ENCODE measurements around the gene RAPGEFL1.
"Not testable (repeated sequence)": the region's sequence is repeated elsewhere in the genome, so short reads cannot be mapped to it uniquely, and the experiment has no call there.

The RAPGEFL1 gene, protein sequence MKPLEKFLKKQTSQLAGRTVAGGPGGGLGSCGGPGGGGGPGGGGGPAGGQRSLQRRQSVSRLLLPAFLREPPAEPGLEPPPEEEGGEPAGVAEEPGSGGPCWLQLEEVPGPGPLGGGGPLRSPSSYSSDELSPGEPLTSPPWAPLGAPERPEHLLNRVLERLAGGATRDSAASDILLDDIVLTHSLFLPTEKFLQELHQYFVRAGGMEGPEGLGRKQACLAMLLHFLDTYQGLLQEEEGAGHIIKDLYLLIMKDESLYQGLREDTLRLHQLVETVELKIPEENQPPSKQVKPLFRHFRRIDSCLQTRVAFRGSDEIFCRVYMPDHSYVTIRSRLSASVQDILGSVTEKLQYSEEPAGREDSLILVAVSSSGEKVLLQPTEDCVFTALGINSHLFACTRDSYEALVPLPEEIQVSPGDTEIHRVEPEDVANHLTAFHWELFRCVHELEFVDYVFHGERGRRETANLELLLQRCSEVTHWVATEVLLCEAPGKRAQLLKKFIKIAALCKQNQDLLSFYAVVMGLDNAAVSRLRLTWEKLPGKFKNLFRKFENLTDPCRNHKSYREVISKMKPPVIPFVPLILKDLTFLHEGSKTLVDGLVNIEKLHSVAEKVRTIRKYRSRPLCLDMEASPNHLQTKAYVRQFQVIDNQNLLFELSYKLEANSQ

DNA sequence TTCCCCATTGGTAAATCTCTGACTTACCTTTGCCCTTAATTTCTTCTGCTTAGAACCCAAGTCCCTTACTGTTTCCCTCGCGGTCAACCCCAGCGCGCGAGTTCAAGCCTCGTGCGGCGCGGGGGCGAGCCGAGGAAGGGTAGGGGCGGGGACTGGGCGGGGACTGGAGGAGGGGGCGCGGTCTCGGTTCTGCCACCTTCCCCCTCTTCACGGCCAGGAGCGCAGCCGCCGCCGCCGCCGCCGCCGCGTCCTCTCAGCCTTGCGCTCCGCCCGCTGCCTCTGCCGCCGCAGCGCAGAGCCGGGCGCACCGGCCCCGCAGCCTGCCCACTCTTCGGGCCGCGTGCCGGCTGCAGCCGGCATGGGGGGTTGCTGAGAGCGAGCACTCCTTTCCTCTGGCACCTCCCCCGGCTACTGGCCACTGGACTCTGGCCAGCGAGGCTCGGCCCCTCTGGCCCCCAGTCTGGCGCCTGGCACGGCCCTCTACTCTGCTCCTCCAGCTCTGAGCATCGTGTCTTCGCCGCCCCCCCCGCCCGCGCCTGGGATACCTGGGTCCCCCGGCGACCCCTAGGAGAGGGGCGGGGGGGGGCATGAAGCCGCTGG is at the start of gene RAPGEFL1:
Gene RAPGEFL1 (plus strand): TSS at position 196 of the 600 bp plus-strand sequence. CDS start 392 bp downstream, at position 588.
- H3K4me1 Mint-ChIP-seq, result peaks cover 19 to 34% of the 10 kb centered on the region in 2 donors
- peaks cover 33 to 44% of the 10 kb centered on the region in 2 donors for H3K36me3 Mint-ChIP-seq
- DNase-seq (peak; percentile 47), ATAC-seq (replicated peaks) (peak; percentile 87 to 94)
- peak within 1 kb of the TSS; percentile 45 to 76 for H3K4me3 Mint-ChIP-seq
- H3K9me3 Mint-ChIP-seq, result no peaks in the 10 kb centered on the region
- H3K27ac Mint-ChIP-seq, result peak within 1 kb of the TSS; percentile 42
- H3K27me3 Mint-ChIP-seq, result peaks cover 4 to 5% of the 10 kb centered on the region in 2 donors

DNA sequence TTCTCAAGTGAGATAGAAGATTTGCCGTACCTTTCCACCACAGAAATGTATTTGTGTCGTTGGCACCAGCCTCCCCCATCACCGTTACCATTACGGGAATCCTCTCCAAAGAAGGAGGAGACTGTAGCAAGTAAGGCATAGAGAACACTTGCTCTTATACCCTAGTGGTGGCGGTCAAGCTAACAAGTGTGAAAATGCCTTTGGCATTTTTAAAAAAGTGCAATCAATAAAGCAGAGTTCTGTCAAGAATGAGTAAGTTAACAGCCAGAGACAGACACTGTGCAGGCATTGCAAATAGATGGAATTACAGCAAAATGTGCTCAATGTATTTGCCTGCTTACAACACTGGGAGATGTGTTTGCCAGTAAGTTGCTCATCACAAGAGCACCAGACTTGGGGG is 47.8 kb upstream of the RAPGEFL1 start:
- Mint-ChIP-seq H3K27me3 (no peaks in the 10 kb centered on the region), H3K27ac (no peak overlapping the region)

DNA sequence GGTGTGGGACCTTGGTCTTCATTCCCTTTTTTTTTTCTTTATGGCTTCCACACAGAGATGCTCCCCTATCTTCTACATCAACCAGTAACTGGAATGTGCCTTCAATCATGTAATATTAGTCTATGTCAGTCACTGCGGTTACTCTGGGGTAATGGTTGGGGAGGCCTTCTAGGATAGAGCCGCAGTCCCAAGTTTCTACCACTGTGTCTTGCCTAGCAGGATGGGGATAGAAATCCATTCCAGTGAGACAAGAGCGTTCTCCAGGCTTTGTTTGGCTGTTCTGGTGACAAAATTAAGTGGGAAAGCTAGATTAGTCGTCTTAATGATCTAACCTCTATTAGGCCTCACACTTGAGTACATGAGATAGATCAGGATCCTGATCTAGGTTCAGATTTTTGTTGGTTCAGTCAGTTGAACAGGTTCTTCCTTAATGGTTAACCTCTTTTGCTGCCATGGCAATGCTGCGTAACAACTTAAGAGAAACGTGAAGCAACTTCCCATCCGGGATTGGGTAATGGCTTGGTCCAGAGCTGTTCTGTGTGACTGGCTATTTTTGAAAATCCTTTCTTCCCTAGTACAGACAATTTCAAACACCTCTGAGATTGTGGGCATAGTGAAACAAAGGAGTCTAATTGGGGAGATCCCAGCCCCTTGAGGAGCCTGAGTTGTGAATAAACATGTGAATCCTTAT is 46.8 kb upstream of the RAPGEFL1 start:
- DNase-seq, result no peak
- no peaks in the 10 kb centered on the region for H3K27me3 Mint-ChIP-seq
- H3K27ac Mint-ChIP-seq, result no peak overlapping the region
- no peak for ATAC-seq (replicated peaks)
- H3K9me3 Mint-ChIP-seq, result no peaks in the 10 kb centered on the region
- H3K36me3 Mint-ChIP-seq, result peaks cover 60 to 70% of the 10 kb centered on the region in 2 donors
- H3K4me3 Mint-ChIP-seq, result no peak overlapping the region
- H3K4me1 Mint-ChIP-seq, result peaks cover 6 to 13% of the 10 kb centered on the region in 2 donors

More for the DNA sequence above, 47.8 kb upstream of the RAPGEFL1 start:
- Mint-ChIP-seq H3K9me3 (no peaks in the 10 kb centered on the region), H3K4me1 (peaks cover 8 to 19% of the 10 kb centered on the region in 2 donors), H3K4me3 (no peak overlapping the region), H3K36me3 (peaks cover 54 to 65% of the 10 kb centered on the region in 2 donors)
- ATAC-seq (replicated peaks) (no peak), DNase-seq (no peak)

DNA sequence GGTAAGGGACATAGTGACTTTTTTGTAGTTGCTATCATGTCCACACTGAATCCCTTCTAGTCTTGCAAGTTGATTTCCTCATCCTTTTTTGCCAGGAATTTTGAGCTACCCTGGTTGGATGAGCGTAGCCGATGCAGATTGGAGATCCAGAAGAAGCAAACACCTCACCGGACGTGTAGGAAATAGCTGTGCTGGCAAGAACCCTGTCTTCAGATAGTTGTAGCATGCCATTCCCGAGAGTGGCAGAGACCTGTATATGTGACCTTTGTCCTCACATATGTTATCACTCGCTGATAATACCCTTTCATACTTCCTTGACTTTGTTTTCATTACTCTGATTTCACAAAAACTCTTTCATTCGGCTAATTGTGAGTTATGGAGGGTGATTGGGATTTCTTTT is 43.1 kb upstream of the RAPGEFL1 start:
- Mint-ChIP-seq H3K36me3 (peaks cover 48 to 72% of the 10 kb centered on the region in 2 donors), H3K27me3 (no peaks in the 10 kb centered on the region), H3K9me3 (no peaks in the 10 kb centered on the region), H3K27ac (peak overlapping the region; percentile 25), H3K4me1 (peaks cover under 1 to 3% of the 10 kb centered on the region in 2 donors), H3K4me3 (no peak overlapping the region)
- DNase-seq, result no peak
- ATAC-seq (replicated peaks), result no peak

DNA sequence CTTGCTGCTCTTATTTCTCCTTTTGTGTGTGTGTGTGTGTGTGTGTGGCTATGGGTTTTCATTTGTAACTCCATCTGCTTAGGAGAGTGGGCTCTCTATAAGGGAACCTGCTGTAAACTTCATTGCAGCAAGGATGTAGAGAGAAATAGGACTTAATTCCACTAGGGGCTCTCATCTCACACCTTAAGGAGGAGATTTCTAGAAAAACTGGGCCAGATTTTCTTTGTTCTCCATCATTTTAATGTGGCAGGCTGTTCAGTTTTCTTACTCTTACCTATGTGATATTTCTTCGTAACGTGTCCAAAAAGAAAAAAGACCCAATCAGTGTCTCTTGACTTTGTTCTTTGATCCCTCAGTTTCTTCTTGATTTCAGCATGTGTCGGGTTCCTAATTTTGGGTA is 41.5 kb upstream of the RAPGEFL1 start:
- DNase-seq (no peak), ATAC-seq (replicated peaks) (no peak)
- H3K4me3 Mint-ChIP-seq, result no peak overlapping the region
- no peaks in the 10 kb centered on the region for H3K27me3 Mint-ChIP-seq
- peak overlapping the region; percentile 72 for H3K27ac Mint-ChIP-seq
- peaks cover 36 to 64% of the 10 kb centered on the region in 2 donors for H3K36me3 Mint-ChIP-seq
- H3K4me1 Mint-ChIP-seq, result peaks cover 8 to 10% of the 10 kb centered on the region in 2 donors
- no peaks in the 10 kb centered on the region for H3K9me3 Mint-ChIP-seq

DNA sequence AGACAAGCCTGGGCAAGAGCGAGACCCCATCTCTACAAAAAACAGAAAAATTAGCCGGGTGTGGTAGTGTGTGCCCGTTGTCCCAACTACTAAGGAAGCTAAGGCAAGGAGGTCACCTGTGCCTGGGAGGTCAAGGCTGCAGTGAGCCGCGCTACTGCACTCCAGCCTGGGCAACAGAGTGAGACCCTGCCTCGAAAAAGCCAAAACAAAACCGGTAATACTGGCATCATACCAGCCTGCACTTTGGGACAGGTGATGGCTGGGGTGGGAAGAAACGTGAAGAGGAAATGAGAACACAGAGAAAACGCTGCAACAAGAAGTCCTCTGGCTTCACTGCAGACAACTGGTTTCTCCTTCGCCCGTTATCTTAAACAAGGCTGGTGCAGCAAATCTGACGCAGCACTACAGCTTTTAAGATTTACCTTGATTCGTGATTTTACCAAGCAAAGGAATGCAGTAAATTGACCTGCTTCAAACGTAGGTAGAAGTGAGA is 37.7 kb upstream of the RAPGEFL1 start:
- DNase-seq (no peak), ATAC-seq (replicated peaks) (peak; percentile 23 to 29)
- Mint-ChIP-seq H3K27me3 (no peaks in the 10 kb centered on the region), H3K9me3 (no peaks in the 10 kb centered on the region), H3K4me3 (peak overlapping the region; percentile 91 to 98), H3K27ac (peak overlapping the region; percentile 98), H3K4me1 (peaks cover 18 to 24% of the 10 kb centered on the region in 2 donors), H3K36me3 (peaks cover 18 to 46% of the 10 kb centered on the region in 2 donors)

DNA sequence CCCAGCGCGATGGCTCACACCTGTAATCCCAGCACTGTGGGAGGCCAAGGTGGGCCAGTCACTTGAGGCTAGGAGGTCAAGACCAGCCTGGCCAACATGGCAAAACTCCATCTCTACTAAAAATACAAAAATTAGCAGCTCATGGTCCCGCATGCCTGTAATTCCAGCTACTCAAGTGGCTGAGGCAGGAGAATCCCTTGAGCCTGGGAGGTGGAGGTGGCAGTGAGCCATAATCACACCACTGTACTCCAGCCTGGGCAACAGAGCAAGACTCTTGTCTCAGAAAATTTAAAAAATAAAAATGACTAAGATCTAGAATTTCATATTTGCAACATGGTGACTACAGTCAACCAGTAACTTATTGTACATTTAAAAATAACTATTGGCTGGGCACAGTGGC is 34.1 kb upstream of the RAPGEFL1 start:
- not testable (repeated sequence) for DNase-seq; H3K27ac Mint-ChIP-seq; H3K9me3 Mint-ChIP-seq; H3K27me3 Mint-ChIP-seq; H3K4me3 Mint-ChIP-seq; ATAC-seq (replicated peaks)
- Mint-ChIP-seq H3K4me1 (peaks cover 30 to 42% of the 10 kb centered on the region in 2 donors), H3K36me3 (peaks cover 25 to 43% of the 10 kb centered on the region in 2 donors)

DNA sequence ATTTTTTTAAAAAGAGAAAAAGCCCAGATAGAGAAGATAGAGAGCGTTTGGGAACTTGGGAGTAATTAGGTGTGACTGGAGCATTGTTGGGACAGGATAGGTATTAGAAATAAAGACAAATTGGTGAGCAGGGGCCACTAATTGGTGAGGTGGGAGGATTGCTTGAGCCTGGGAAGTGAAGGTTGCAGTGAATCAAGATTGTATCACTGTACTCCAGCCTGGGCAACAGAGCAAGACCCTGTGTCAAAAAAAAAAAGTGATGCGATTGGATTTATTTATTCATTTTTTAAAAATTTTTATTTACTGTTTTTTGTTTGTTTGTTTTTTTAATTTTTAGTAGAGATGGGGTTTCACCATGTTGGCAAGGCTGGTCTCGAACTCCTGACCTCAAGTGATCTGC is 31.8 kb upstream of the RAPGEFL1 start:
- H3K4me1 Mint-ChIP-seq, result peaks cover 31 to 57% of the 10 kb centered on the region in 2 donors
- H3K4me3 Mint-ChIP-seq, result no peak overlapping the region
- no peak overlapping the region for H3K27ac Mint-ChIP-seq
- ATAC-seq (replicated peaks) (no peak), DNase-seq (no peak)
- H3K27me3 Mint-ChIP-seq, result no peaks in the 10 kb centered on the region
- peaks cover 46 to 56% of the 10 kb centered on the region in 2 donors for H3K36me3 Mint-ChIP-seq
- H3K9me3 Mint-ChIP-seq, result no peaks in the 10 kb centered on the region

DNA sequence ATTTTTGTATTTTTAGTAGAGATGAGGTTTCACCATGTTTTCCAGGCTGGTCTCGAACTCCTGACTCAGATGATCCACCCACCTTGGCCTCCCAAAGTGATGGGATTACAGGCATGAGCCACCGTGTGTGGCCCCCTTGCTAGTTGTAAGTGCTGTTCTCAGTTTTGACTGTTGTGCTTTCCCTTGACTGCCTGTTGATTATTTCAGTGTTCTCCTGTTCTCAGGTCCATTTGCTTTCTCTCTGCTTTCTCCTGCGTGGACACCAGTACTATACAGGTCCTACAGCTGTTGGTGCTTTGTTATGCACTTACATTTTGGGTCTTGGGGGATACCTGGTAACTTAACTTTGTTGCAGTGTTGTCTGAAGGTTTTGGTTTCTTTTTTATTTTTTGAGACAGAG is 28.7 kb upstream of the RAPGEFL1 start:
- no peak overlapping the region for H3K27ac Mint-ChIP-seq
- DNase-seq, result no peak
- H3K27me3 Mint-ChIP-seq, result no peaks in the 10 kb centered on the region
- no peak overlapping the region for H3K4me3 Mint-ChIP-seq
- peaks cover 33 to 61% of the 10 kb centered on the region in 2 donors for H3K4me1 Mint-ChIP-seq
- peaks cover 2 to 4% of the 10 kb centered on the region in 2 donors for H3K9me3 Mint-ChIP-seq
- peaks cover 48 to 53% of the 10 kb centered on the region in 2 donors for H3K36me3 Mint-ChIP-seq
- ATAC-seq (replicated peaks), result no peak

DNA sequence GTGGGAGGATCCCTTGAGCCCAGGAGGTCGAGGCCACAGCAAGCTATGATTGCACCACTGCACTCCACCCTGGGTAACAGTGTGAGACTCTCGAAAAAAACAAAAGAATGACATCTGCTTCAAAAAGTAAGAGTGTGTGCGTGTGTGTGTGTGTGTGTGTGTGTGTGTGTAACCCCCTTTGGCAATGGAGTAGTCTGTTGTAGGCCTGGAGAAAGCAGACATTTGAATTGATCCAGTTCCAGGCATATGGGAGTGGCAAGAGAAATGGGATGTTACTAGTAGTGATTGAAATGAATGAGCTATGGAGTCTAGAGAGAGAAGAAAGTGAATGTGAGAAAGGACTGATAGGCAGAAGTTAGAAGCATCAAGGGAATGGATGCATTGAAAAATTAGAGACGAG is 27.0 kb upstream of the RAPGEFL1 start:
- H3K4me1 Mint-ChIP-seq, result peaks cover 35 to 74% of the 10 kb centered on the region in 2 donors
- H3K27ac Mint-ChIP-seq, result peak overlapping the region; percentile 33
- H3K36me3 Mint-ChIP-seq, result peaks cover 53 to 63% of the 10 kb centered on the region in 2 donors
- no peak overlapping the region for H3K4me3 Mint-ChIP-seq
- peaks cover 2 to 4% of the 10 kb centered on the region in 2 donors for H3K9me3 Mint-ChIP-seq
- DNase-seq (no peak), ATAC-seq (replicated peaks) (no peak)
- H3K27me3 Mint-ChIP-seq, result no peaks in the 10 kb centered on the region

DNA sequence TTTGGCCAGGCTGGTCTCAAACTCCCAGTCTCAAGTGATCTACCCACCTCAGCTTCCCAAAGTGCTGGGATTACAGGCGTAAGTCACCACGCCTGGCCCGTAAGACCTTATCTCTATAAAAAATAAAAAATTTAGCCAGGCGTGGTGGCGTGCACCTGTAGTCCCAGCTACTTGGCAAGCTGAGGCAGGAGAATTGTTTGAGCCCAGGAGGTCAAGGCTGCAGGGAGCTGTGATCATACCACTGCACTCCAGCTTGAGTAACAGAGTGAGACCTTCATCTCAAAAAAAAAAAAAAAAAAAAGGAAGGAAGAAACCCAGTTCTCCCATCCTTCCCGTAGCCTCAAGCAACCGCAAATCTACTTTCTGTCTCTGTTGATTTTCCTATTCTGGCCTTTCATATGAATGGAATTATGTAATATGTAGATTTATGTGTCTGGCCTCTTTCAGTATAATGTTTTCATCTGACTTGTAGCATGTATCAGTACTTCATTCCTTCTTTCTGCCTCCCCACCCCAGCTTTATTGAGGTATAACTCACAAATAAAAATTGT is 25.8 kb upstream of the RAPGEFL1 start:
- ATAC-seq (replicated peaks) (no peak), DNase-seq (no peak)
- Mint-ChIP-seq H3K9me3 (peaks cover 2 to 4% of the 10 kb centered on the region in 2 donors), H3K4me1 (peaks cover 35 to 75% of the 10 kb centered on the region in 2 donors), H3K36me3 (peaks cover 49 to 59% of the 10 kb centered on the region in 2 donors), H3K4me3 (no peak overlapping the region), H3K27me3 (no peaks in the 10 kb centered on the region), H3K27ac (peak overlapping the region; percentile 75)

DNA sequence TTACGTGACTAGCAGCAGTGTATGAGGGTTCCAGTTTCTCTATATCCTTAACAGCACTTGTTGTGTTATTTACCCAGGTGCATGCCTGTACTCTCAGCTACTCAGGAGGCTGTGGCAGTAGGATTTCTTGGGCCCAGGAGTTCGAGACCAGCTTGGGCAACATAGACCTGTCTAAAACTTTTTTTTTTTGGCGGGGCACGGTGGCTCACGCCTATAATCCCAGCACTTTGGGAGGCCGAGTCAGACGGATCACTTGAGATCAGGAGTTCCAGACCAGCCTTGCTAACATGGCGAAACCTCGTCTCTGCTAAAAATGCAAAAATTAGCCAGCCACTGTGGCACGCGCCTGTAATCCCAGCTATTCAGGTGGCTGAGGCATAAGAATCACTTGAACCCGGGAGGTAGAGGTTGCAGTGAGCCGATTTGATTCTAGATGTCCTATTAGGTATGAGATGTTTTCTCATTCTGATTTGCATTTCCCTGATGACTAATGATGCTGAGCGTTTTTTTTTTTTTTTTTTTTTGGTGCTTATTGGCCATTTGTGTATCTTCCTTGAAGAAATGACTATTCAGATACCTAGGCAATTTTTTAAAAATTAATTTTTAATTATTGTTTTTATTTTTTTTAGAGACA is 23.6 kb upstream of the RAPGEFL1 start:
- Mint-ChIP-seq H3K4me3 (peak overlapping the region in 1 of 2 donors; percentile 16), H3K4me1 (peaks cover 26 to 68% of the 10 kb centered on the region in 2 donors), H3K27ac (peak overlapping the region; percentile 97), H3K36me3 (peaks cover 49 to 55% of the 10 kb centered on the region in 2 donors), H3K27me3 (no peaks in the 10 kb centered on the region), H3K9me3 (peaks cover 2 to 4% of the 10 kb centered on the region in 2 donors)
- ATAC-seq (replicated peaks), result no peak
- DNase-seq, result no peak

DNA sequence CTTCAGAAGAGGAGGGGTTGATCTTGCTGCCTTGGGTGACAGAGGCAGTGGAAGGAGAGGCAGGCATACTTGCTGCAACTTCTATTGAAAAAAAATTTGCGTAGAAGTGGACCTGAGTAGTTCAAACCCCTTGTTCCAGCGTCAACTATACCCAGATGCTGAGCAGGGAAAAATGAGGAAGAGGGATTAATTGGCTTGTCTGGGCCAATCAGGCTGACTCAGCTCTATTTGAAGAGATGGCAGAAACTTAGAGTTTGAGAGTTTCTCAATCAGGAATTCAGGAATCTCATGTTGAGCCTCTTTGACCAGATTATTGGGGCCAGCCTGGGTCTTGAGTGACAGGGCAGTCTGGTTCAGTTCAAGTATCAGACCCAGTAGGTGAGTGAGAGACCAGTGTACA is 19.3 kb upstream of the RAPGEFL1 start:
- ATAC-seq (replicated peaks), result no peak
- Mint-ChIP-seq H3K4me1 (peaks cover 13 to 37% of the 10 kb centered on the region in 2 donors), H3K4me3 (no peak overlapping the region)

More for the DNA sequence above, 19.3 kb upstream of the RAPGEFL1 start:
- peaks cover 39 to 45% of the 10 kb centered on the region in 2 donors for H3K36me3 Mint-ChIP-seq
- no peaks in the 10 kb centered on the region for H3K27me3 Mint-ChIP-seq
- peaks cover 2 to 3% of the 10 kb centered on the region in 2 donors for H3K9me3 Mint-ChIP-seq
- DNase-seq, result no peak
- H3K27ac Mint-ChIP-seq, result peak overlapping the region; percentile 44

Measured in stimulated activated naive B cell treated with anti-CD40 and anti-IgM and Interleukin-4, amounts not matched to agents 10 μg/mL and 1 μg/mL and 100 μg/mL, for 72 hours (primary cell).